HK-2 (cell line): Measurements from ENCODE around the gene YRDC.

Experiments
- DNase-seq: peaks from one replicate; pipeline ENCODE4 v3.0.0-alpha.2; 2018; ENCODE audit not compliant: unreplicated experiment

Gene YRDC

GRCh38 chr1:37822906-37823815, 15.2 kb upstream of the YRDC start:
- DNase-seq: no peak

- DNase-seq: no peak
Measured at GRCh38 chr1:37821481-37821880, 13.5 kb upstream of the YRDC start.

GRCh38 chr1:37817481-37817880, 9.5 kb upstream of the YRDC start:
- DNase-seq: no peak

GRCh38 chr1:37814252-37814651, 6.2 kb upstream of the YRDC start:
- no peak for DNase-seq

DNA sequence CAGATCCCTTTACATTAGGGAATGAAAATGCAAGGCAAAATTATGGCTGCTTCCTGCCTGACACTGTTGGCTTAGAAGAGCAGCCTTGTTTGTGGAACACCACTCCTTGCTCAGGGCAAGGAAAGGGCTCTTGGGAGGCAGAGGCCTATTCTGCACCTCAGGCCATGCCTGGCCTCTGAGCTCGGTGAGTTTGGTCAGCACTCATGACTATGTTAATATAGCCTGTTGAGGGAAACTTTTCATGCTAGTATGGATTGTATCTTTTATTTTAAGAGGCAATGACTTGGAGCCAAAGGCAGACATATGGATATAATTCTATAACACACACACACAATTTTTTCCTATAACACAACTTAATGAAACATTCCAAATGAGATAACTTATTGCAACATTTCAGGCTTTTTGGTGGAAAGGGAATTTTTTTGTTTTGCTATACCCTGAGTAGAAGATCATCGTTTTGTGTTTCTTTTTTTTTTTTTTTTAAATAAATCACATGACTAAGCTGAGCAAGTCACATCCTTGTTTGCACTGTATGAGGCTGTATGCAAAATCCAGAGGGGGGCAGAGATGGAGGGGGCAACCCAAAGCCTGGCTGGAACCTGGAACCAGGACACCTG, 5.6 kb upstream of the YRDC start:
- no peak for DNase-seq

DNA sequence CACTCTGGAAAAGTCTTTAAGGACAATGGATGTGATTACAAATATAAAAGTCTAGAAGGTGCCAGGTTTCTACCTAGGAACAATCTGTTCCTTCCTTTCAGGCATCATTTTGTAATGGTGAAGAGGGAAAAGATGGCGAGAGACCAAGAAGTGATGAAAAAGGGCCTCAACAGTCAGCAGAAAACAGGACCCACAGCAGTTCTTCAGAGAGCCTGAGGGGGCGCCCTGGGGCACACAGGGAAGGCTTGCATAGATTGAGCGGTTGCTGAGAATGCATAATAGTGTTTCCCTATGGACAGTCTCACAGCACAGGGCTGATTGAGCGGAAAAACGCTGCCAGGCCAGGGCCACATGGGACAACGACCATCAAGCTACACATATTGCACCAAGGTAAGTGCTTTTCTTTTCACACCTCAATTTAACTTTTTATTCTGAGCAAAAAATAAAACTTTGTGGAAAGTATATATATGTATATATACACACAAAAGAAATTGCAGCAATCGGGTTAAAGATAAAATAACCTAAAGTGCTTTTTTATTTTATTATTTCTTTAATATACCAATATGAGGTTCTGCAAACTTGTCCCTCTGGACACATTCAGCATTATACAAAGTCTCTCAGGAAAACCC, 3.1 kb upstream of the YRDC start:
- DNase-seq: peak; percentile 65

DNA sequence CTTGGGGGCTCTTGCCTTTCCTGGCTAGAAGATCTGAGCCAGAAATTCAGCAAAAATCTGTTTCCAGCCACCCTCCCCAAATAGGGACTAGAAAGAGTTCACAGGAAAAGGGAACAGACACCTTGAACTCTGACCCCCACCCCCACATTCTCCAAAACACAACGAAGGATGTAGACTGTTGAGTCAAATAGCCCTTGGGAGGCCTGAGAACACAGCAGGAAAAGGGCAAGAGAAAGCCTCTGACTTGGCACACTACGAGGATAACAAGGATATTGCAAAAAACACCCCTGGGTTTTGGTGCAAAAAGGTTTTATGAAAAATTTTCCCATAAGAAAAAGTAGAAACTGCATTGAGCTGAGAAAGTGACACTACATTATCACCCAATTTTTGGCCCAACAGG, 1.9 kb upstream of the YRDC start:
- DNase-seq: no peak

- DNase-seq: peak; percentile 73
Measured at GRCh38 chr1:37808369-37809319, 636 bp upstream of the YRDC start.

GRCh38 chr1:37807220-37807554, 821 bp downstream of the YRDC start:
- no peak for DNase-seq

DNA sequence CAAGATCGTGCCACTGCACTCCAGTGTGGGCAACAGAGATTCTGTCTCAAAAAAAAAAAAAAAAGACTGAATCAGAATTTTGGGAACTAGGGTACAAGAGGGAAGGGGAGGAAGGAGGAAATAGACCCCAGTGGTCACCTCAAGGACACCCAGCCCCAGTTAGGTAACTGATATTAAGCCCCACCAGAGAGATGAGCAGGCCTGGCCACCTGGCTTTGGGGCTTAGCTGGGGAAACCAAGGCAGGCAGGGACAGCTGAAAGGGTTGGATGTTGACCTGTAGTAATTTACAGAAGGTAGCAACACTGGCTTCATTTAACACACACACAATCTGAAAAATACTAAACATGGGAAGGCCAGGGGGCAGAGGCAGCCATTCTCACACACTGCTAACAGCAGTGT, 5.6 kb downstream of the YRDC start:
- no peak for DNase-seq

- no peak for DNase-seq
Measured at GRCh38 chr1:37797750-37798345, 10.2 kb downstream of the YRDC start.

DNA sequence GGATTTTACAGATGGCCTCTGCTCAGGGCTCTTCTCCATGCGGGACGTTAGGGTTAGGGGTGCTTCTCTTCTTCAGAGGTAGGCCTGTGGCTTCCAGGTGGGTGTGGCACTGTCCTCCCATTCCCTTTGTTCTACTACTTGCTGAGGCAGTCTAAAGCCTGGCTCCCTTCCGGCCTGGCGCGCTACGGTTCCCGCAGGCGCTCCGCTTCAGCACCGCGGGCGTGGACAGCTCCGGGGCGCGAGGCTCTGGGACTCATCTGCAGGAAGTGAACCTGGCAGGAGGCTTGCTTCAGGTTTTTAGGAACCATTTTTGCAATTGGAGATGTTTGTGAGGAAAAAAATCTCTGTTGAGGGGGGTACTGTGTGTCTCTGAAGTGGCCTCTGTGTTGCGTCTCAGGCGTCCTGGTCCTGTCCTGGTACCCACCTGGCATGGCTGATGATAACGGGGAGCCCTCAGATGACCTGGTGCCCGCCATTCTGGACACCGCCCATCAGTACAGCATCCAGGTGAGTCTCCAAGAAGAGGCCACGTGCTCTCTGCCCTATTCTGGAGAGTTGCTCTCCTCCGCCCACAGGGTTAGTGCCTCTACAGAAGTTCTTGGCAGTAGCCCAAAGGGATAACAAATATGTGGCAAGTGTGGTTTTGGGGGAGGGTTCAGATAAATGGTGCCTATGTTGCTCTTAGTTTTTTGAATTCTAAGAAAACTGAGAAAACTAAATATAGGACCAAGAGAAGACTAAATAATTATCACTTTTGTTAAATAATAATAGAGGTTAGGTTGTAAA, 12.5 kb downstream of the YRDC start:
- peak; percentile 32 for DNase-seq

GRCh38 chr1:37794372-37795339, 13.4 kb downstream of the YRDC start:
- peak; percentile 23 for DNase-seq

GRCh38 chr1:37793773-37794371, 14.1 kb downstream of the YRDC start, which contains the start of gene MANEAL:
Gene MANEAL, plus strand, starts transcription at chr1:37793847. Its CDS starts 336 bp downstream, at chr1:37794183.
- DNase-seq: peak; percentile 68

DNA sequence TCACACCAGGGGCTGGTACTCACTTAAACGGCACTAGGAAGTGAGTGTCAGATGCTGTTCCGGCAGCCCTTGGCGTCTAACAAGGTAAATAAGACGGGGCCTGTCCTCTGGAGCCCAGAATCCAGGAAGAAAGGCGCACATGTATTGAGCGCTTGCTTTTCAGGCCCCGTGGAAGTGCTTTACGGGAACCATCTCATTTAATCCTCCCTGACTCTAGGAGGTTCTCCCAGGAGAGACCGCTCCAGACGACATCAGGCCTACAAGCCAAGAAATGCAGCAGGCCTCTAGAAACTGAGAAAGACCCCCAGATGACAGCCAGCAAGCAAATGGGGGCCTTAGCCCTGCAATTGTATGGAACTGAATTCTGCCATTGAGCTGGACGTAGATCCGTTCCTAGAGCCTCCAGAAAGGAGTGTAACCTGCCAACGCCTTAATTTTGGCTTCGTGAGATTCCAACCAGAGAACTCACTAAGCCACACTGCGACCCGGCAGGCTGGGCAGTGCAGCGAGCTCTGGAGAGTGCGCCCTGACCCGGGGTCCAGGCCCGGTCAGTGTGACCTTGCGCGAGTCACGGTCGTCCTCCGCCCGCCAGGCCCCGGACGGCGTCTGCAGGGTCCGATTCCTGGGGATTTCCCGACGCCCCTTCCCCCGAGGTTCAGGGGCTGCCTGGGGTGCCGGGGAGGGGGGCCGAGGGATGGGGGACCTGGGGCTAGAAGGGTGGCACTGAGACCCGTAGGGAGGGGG, 14.9 kb downstream of the YRDC start:
- DNase-seq: no peak

- DNase-seq: no peak
Measured at GRCh38 chr1:37782491-37782890, 25.5 kb downstream of the YRDC start.

GRCh38 chr1:37778654-37779053, 29.4 kb downstream of the YRDC start:
- DNase-seq: no peak

DNA sequence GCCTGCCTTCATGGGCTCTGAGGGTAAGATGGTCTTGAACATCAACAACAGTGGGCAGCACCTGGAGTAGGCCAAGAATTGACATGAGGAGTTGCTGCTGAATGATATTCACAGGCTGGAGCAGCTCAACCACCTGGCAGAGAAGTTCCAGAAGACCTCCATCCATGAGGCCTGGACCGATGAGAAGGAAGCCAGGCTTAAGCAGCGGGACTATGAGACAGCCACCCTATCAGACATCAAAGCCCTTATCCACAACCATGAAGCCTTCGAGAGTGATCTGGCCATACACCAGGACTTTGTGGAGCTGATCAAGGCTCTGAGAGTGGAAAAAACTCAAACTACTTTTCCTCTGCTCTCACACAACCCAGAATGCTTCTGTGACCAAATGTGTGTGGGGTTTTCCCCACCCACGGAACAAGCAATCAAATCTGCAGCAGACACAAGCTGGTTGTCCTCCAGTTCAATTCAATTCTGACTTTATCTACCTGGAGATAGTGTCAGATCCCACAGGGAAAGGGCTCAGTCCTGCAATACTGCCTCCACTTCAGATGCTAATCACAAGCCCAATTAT, 31.0 kb downstream of the YRDC start:
- DNase-seq: no peak
